ENCODE measurements around the gene TFCP2.

DNA sequence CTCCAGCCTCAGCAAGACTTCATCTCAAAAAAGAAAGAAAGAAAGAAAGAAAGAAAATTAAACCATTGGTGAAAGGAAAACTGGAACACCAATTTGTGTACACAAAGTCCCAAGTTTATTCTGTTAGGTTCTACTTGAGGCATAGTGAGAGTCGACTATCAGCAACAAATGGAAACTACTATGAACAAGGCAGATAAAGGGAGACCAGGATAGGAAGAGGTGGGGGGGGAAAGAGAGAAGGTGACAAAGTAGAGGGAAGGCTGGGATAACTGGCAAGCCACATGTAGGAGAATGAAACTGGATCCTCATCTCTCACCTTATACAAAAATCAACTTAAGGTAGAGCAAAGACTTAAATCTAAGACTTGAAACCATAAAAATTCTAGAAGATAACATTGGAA lies 25.6 kb downstream of the TFCP2 start:
- TF ChIP-seq POLR2A (IDR thresholded peaks at IDR 0.05), result no peak
- TF ChIP-seq CTCF (IDR thresholded peaks at IDR 0.05), result no peak
